Activated naive CD4-positive, alpha-beta T cell treated with anti-CD3 and anti-CD28 coated beads for 36 hours (primary cell): Measurements from ENCODE around the gene METTL6. TPM values are rescaled to one million over a fixed set of nuclear protein-coding genes. Genes with fewer than 3 reads are reported as not detected.
A peak's percentile ranks its signal among the peaks of the same experiment; 100 is the strongest.

Experiments
- CTCF ChIA-PET: fragments of 350-600 bp; sonication (Branson Sonifier 250); formaldehyde crosslinking; loops from one replicate; lab custom pipeline; 2021; ENCODE audit warnings: antibody characterized with exemption; lab: Charles Lee
- DNase-seq: peaks from one replicate; pipeline ENCODE4 v3.0.0-alpha.2; 2020
- H3K27ac Mint-ChIP-seq: one replicate; pipeline ENCODE4 v1.8.0; 2021; ENCODE audit warnings: mild to moderate bottlenecking, mixed read lengths
- H3K27me3 Mint-ChIP-seq: one replicate; pipeline ENCODE4 v1.8.0; 2021; ENCODE audit warnings: low read depth, mixed read lengths
- H3K36me3 Mint-ChIP-seq: one replicate; pipeline ENCODE4 v1.8.0; 2021; ENCODE audit warnings: low read depth, mixed read lengths
- H3K4me1 Mint-ChIP-seq: one replicate; pipeline ENCODE4 v1.8.0; 2021; ENCODE audit warnings: low read depth, mixed read lengths
- H3K4me3 Mint-ChIP-seq: one replicate; pipeline ENCODE4 v1.8.0; 2021; ENCODE audit warnings: mild to moderate bottlenecking, moderate library complexity, mixed read lengths
- H3K9me3 Mint-ChIP-seq: one replicate; pipeline ENCODE4 v1.8.0; 2021; ENCODE audit warnings: mixed read lengths
- intact Hi-C: fragments of 100-400 bp; cut with micrococcal nuclease; formaldehyde crosslinking; loops from one replicate; pipeline ENCODE4 v1.15.1; 2023
- total RNA-seq, 2 experiments: library from RNA; stranded (reverse); gene quantifications; one replicate each; pipeline ENCODE4 v1.2.3, GENCODE V29; 2021

Gene METTL6
- total RNA-seq, 2 experiments from 2014 or later = 12.5 to 14.0 TPM

GRCh38 chr3:15443826-15444524 lies 16.6 kb upstream of the METTL6 start:
- H3K4me3 Mint-ChIP-seq = no peak overlapping the region
- H3K9me3 Mint-ChIP-seq = no peaks in the 10 kb centered on the region
- no peak for DNase-seq
- H3K4me1 Mint-ChIP-seq = peaks cover 1% of the 10 kb centered on the region
- CTCF ChIA-PET = interaction anchor here (0.6 to 0.7 kb wide), 5 partner anchors 13 to 552 kb away, joined by 3 read pairs; no protein-coding TSS in a partner anchor
- no peak overlapping the region for H3K27ac Mint-ChIP-seq
- H3K36me3 Mint-ChIP-seq = peaks cover 31% of the 10 kb centered on the region
- no peaks in the 10 kb centered on the region for H3K27me3 Mint-ChIP-seq
- intact Hi-C loops = no loop called here

- Mint-ChIP-seq H3K27me3 (no peaks in the 10 kb centered on the region), H3K4me1 (peaks cover 1% of the 10 kb centered on the region), H3K4me3 (no peak overlapping the region), H3K27ac (no peak overlapping the region), H3K36me3 (peaks cover 46% of the 10 kb centered on the region), H3K9me3 (no peaks in the 10 kb centered on the region)
- CTCF ChIA-PET = interaction anchor here (0.6 kb wide), 1 partner anchor 900 kb away, joined by 3 read pairs; no protein-coding TSS in a partner anchor
- DNase-seq = no peak
- intact Hi-C loops = no loop called here
Observed at GRCh38 chr3:15440891-15441290, 13.5 kb upstream of the METTL6 start.

- CTCF ChIA-PET = no interaction called here
- no peaks in the 10 kb centered on the region for H3K9me3 Mint-ChIP-seq
- H3K4me3 Mint-ChIP-seq = no peak overlapping the region
- no peak overlapping the region for H3K27ac Mint-ChIP-seq
- H3K36me3 Mint-ChIP-seq = peaks cover 46% of the 10 kb centered on the region
- no peaks in the 10 kb centered on the region for H3K27me3 Mint-ChIP-seq
- no peak for DNase-seq
- intact Hi-C loops = no loop called here
- peaks cover 1% of the 10 kb centered on the region for H3K4me1 Mint-ChIP-seq
Observed at GRCh38 chr3:15439476-15439875, 12.1 kb upstream of the METTL6 start.

- H3K4me1 Mint-ChIP-seq = peaks cover 1% of the 10 kb centered on the region
- CTCF ChIA-PET = no interaction called here
- H3K27me3 Mint-ChIP-seq = no peaks in the 10 kb centered on the region
- intact Hi-C loops = no loop called here
- H3K36me3 Mint-ChIP-seq = peaks cover 50% of the 10 kb centered on the region
- no peak overlapping the region for H3K4me3 Mint-ChIP-seq
- no peak overlapping the region for H3K27ac Mint-ChIP-seq
- DNase-seq = no peak
- H3K9me3 Mint-ChIP-seq = no peaks in the 10 kb centered on the region
Observed at GRCh38 chr3:15438983-15439382, 11.6 kb upstream of the METTL6 start.

GRCh38 chr3:15436246-15436645 lies 8.9 kb upstream of the METTL6 start:
- peaks cover 42% of the 10 kb centered on the region for H3K36me3 Mint-ChIP-seq
- no peak overlapping the region for H3K27ac Mint-ChIP-seq
- intact Hi-C loops = no loop called here
- CTCF ChIA-PET = interaction anchor here (0.6 to 0.7 kb wide), 2 partner anchors 24 to 134 kb away, joined by 3 to 4 read pairs; no protein-coding TSS in a partner anchor
- H3K4me3 Mint-ChIP-seq = no peak overlapping the region
- no peaks in the 10 kb centered on the region for H3K27me3 Mint-ChIP-seq
- DNase-seq = no peak
- H3K4me1 Mint-ChIP-seq = peaks cover 7% of the 10 kb centered on the region
- no peaks in the 10 kb centered on the region for H3K9me3 Mint-ChIP-seq

- H3K9me3 Mint-ChIP-seq = no peaks in the 10 kb centered on the region
- H3K4me1 Mint-ChIP-seq = peaks cover 11% of the 10 kb centered on the region
- no peak for DNase-seq
- H3K36me3 Mint-ChIP-seq = peaks cover 30% of the 10 kb centered on the region
- CTCF ChIA-PET = interaction anchor here (0.8 to 1.4 kb wide), 3 partner anchors 16 to 166 kb away, joined by 3 to 4 read pairs (median 3); no protein-coding TSS in a partner anchor
- no peak overlapping the region for H3K27ac Mint-ChIP-seq
- intact Hi-C loops = no loop called here
- H3K27me3 Mint-ChIP-seq = no peaks in the 10 kb centered on the region
- H3K4me3 Mint-ChIP-seq = no peak overlapping the region
Observed at GRCh38 chr3:15434756-15435155, 7.4 kb upstream of the METTL6 start.

- CTCF ChIA-PET = interaction anchor here (0.6 kb wide), 1 partner anchor 104 kb away, joined by 3 read pairs; no protein-coding TSS in a partner anchor
- H3K9me3 Mint-ChIP-seq = no peaks in the 10 kb centered on the region
- intact Hi-C loops = no loop called here
- H3K4me1 Mint-ChIP-seq = peaks cover 21% of the 10 kb centered on the region
- peaks cover 24% of the 10 kb centered on the region for H3K36me3 Mint-ChIP-seq
- no peak overlapping the region for H3K4me3 Mint-ChIP-seq
- no peaks in the 10 kb centered on the region for H3K27me3 Mint-ChIP-seq
- no peak for DNase-seq
- H3K27ac Mint-ChIP-seq = no peak overlapping the region
Observed at GRCh38 chr3:15433531-15433930, 6.2 kb upstream of the METTL6 start.

- DNase-seq = no peak
- Mint-ChIP-seq H3K4me3 (no peak overlapping the region), H3K36me3 (peaks cover 20% of the 10 kb centered on the region), H3K27me3 (no peaks in the 10 kb centered on the region), H3K9me3 (no peaks in the 10 kb centered on the region), H3K4me1 (peaks cover 29% of the 10 kb centered on the region), H3K27ac (peak overlapping the region; percentile 34)
- intact Hi-C loops = no loop called here
- CTCF ChIA-PET = interaction anchor here (0.6 to 2.4 kb wide), 4 partner anchors 12 to 262 kb away, joined by 3 to 10 read pairs (median 4); no protein-coding TSS in a partner anchor
Observed at GRCh38 chr3:15431256-15431837, 4.0 kb upstream of the METTL6 start.

GRCh38 chr3:15430624-15431023 lies 3.3 kb upstream of the METTL6 start:
- Mint-ChIP-seq H3K4me1 (peaks cover 36% of the 10 kb centered on the region), H3K27me3 (no peaks in the 10 kb centered on the region), H3K9me3 (no peaks in the 10 kb centered on the region), H3K27ac (no peak overlapping the region), H3K4me3 (no peak overlapping the region), H3K36me3 (peaks cover 19% of the 10 kb centered on the region)
- intact Hi-C loops = no loop called here
- CTCF ChIA-PET = interaction anchor here (0.6 to 2.4 kb wide), 8 partner anchors 13 to 608 kb away, joined by 3 to 10 read pairs (median 4); no protein-coding TSS in a partner anchor
- no peak for DNase-seq

GRCh38 chr3:15429080-15429479 lies 1.7 kb upstream of the METTL6 start:
- H3K27ac Mint-ChIP-seq = no peak overlapping the region
- no peaks in the 10 kb centered on the region for H3K27me3 Mint-ChIP-seq
- peaks cover 20% of the 10 kb centered on the region for H3K36me3 Mint-ChIP-seq
- H3K9me3 Mint-ChIP-seq = no peaks in the 10 kb centered on the region
- peaks cover 41% of the 10 kb centered on the region for H3K4me1 Mint-ChIP-seq
- DNase-seq = no peak
- peak overlapping the region; percentile 90 for H3K4me3 Mint-ChIP-seq
- CTCF ChIA-PET = interaction anchor here (0.5 to 1.2 kb wide), 5 partner anchors 15 to 161 kb away, joined by 3 to 4 read pairs (median 4); no protein-coding TSS in a partner anchor
- intact Hi-C loops = loop anchor here (5.0 kb wide), 3 partner anchors 383 to 777 kb away; partner anchors contain the start of genes CCDC174 and NR2C2

- Mint-ChIP-seq H3K9me3 (no peaks in the 10 kb centered on the region), H3K36me3 (peaks cover 21% of the 10 kb centered on the region), H3K4me1 (peaks cover 41% of the 10 kb centered on the region), H3K27me3 (no peaks in the 10 kb centered on the region), H3K4me3 (peak overlapping the region; percentile 90), H3K27ac (peak overlapping the region; percentile 91)
- DNase-seq = peak; percentile 50
- CTCF ChIA-PET = interaction anchor here (1.0 to 1.2 kb wide), 2 partner anchors 128 to 161 kb away, joined by 4 read pairs; no protein-coding TSS in a partner anchor
- intact Hi-C loops = loop anchor here (5.0 kb wide), 3 partner anchors 384 to 776 kb away; partner anchors contain the start of genes CCDC174 and NR2C2
Observed at GRCh38 chr3:15428539-15428938, 1.2 kb upstream of the METTL6 start.

GRCh38 chr3:15427981-15428380 lies 637 bp upstream of the METTL6 start:
- Mint-ChIP-seq H3K4me1 (peaks cover 41% of the 10 kb centered on the region), H3K9me3 (no peaks in the 10 kb centered on the region), H3K27me3 (no peaks in the 10 kb centered on the region), H3K4me3 (peak overlapping the region; percentile 90), H3K27ac (peak overlapping the region; percentile 91), H3K36me3 (peaks cover 19% of the 10 kb centered on the region)
- CTCF ChIA-PET = no interaction called here
- no peak for DNase-seq
- intact Hi-C loops = loop anchor here (1.0 to 5.0 kb wide), 6 partner anchors 129 to 776 kb away; partner anchors contain the start of genes BTD, CCDC174, HACL1 and NR2C2
